Measurements from ENCODE around the gene HMGXB4. TPM values are rescaled to one million over a fixed set of nuclear protein-coding genes. Genes with fewer than 3 reads are reported as not detected.

HMGXB4 gene
- total RNA-seq, 1 experiment from 2014 or later, result 22.3 TPM

DNA sequence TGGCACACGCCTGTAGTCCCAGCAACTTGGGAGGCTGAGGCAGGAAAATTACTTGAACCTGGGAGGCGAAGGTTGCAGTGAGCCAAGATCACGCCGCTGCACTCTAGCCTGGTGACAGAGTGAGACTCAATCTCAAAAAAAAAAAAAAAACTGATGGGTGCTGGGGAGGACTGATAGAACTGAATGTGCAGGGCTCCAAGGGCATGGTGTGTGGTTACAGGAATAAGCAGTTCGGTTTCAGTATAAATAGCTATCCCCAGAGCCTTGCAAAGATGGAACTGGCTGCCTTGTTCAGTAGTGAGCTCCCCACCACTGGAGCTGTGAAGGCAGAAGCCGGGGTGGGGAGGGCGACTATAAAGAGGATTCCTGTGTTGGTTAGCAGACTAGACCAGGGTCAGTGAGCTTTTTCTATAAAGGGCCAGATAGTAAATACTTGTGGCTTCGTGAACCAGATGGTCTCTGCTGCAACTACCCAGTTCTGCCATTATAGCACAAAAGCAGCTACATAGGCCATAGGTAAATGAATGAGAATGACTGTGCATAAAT lies 48.3 kb downstream of the HMGXB4 start:
- in situ Hi-C loops (cut with HindIII; ENCODE audit: low pct_unique_long_range_greater_than_20kb, low sequenced_read_pairs), result no loop called here
- DNase-seq (ENCODE audit: low read depth), result no peak

DNA sequence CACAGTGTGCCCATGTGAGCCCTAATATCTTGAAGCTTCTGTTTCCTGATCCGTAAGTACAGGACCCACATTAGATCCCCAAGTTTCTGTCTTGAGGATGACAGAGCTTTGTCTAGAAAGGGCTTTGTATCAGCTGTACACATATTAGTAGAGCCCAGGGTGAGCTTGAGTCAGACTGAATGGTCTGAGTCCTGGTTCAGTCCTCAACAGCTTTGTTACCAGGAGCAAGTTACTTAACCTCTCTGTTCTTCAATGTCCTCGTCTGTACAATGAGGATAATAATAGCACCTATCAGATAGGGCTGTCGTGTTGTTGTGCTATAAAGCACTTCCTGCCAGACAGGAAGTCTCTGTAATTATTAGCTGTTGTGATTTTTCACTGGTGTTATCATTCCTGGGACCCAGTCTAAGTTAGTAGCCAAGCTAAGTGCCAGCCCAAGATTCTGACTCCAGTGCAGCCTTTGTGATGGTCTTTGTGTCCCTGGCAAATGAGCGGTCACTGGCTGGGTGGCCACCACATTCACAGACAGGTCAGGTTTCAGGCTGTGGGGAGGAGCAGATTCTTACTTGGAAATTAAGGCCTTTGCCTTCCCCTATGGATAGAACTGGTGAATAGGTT lies 49.2 kb downstream of the HMGXB4 start:
- in situ Hi-C loops (cut with HindIII; ENCODE audit: low pct_unique_long_range_greater_than_20kb, low sequenced_read_pairs), result no loop called here
- DNase-seq (ENCODE audit: low read depth), result no peak

DNA sequence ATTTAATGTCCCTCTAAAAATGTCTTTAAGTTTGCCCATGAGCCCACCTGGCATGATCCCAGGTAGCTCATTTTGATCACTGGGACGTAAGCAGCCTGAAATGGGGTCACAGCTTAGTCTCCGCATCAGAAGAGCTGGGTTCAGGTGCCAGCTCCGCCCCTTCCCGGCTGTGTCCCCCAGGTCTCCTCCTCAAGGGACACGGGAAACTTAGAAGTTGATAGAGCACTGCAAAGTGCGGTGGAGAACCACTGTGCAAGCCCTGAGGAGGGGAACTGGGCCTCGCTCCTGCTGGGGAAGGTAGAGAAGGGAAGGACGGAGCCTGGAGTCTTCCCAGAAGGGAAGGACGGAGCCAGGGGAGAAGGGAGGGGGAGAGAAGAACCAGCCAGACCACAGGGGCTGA lies 50.1 kb downstream of the HMGXB4 start:
- in situ Hi-C loops (cut with HindIII; ENCODE audit: low pct_unique_long_range_greater_than_20kb, low sequenced_read_pairs), result no loop called here
- DNase-seq (ENCODE audit: low read depth), result no peak

DNA sequence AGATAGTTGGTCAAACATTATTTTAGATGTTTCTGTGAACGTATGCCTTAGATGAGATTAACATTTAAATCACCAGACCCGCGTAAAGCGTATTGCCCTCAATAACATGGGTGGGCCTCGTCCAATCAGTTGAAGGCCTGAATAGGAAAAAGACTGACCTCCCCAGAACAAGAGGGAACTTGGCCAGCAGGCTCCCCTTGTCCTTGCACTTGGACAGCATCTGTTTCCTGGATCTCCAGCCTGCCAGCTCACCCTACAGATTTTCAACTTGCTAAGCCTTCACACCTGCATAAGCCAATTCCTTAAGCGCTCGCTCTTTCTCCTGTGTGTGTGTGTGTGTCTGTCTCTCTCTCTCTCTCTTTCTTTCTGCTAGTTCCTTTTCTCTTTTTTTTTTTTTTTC lies 50.6 kb downstream of the HMGXB4 start:
- in situ Hi-C loops (cut with HindIII; ENCODE audit: low pct_unique_long_range_greater_than_20kb, low sequenced_read_pairs), result no loop called here
- DNase-seq (ENCODE audit: low read depth), result no peak

- in situ Hi-C loops (cut with HindIII; ENCODE audit: low pct_unique_long_range_greater_than_20kb, low sequenced_read_pairs), result no loop called here
- DNase-seq (ENCODE audit: low read depth), result no peak
Measured at GRCh38 chr22:35308480-35309021, 51.3 kb downstream of the HMGXB4 start.

DNA sequence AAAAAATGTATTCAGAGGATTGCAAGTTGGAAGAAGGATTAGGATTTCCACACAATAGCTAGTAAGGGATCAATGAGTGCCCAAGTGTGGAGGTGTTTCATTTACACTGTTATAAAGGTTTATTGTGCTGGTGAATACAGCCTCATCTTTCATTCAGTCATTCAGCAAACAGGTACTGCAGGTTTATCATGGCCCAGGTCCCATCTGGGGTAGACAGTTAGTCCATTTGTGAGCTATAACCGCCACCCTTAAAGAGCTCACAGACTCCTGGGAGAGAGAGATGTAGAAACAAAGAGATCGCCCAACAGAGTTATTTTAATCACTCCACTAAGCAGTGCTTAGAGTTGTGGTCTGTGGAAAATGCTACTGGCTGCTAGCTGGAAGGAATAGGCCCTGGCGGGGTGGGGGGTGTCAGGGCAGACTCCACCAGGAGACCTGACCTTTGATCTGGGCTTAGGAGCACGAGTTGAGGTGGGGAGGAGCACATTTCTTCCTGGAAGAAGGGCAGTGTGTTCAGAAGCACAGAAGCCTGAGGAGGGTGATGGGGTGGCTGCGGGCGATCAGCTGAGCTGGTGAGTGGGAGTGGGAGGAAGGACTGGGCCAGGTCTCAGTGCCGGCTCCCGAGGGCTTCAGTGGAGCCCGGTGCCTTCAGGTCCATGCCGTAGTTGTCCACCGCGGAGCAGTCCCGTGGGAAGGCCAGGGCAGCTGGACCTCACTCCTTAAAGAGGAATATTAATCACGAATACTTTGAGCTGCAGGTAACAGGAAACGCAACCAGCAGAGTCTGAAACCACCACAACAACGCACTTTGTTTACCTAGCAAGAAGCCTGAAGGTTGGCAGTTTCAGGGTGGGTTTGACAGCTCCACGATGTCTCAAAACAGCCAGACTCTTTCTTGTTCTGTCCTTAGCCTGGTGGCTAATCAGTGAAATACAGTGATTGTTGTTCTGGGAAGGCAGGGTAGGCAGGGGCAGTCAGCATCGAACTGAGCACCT lies 53.6 kb downstream of the HMGXB4 start:
- in situ Hi-C loops (cut with HindIII; ENCODE audit: low pct_unique_long_range_greater_than_20kb, low sequenced_read_pairs), result no loop called here
- DNase-seq (ENCODE audit: low read depth), result no peak

DNA sequence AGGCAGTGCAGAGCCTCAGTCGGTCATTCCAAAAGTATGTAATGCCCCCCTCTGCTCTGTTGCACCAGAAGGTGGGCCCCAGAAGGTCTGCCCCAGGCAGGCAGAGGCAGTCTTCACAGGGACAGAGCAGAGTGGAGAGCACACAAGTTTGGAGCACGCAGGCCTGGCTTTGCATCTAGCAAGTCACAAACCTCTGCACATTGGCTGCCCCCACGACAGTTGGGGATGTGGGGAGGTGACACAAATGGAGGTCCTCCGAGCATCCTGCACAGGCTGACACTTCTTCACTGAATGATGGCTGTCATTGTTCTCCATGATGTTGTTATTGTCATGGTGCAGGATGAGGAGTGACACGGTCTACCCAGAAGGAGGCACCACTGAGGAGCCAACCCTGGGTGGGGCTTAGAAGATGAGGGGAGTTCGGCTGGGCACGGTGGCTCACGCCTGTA lies 54.3 kb downstream of the HMGXB4 start:
- DNase-seq (ENCODE audit: low read depth), result no peak
- in situ Hi-C loops (cut with HindIII; ENCODE audit: low pct_unique_long_range_greater_than_20kb, low sequenced_read_pairs), result no loop called here

DNA sequence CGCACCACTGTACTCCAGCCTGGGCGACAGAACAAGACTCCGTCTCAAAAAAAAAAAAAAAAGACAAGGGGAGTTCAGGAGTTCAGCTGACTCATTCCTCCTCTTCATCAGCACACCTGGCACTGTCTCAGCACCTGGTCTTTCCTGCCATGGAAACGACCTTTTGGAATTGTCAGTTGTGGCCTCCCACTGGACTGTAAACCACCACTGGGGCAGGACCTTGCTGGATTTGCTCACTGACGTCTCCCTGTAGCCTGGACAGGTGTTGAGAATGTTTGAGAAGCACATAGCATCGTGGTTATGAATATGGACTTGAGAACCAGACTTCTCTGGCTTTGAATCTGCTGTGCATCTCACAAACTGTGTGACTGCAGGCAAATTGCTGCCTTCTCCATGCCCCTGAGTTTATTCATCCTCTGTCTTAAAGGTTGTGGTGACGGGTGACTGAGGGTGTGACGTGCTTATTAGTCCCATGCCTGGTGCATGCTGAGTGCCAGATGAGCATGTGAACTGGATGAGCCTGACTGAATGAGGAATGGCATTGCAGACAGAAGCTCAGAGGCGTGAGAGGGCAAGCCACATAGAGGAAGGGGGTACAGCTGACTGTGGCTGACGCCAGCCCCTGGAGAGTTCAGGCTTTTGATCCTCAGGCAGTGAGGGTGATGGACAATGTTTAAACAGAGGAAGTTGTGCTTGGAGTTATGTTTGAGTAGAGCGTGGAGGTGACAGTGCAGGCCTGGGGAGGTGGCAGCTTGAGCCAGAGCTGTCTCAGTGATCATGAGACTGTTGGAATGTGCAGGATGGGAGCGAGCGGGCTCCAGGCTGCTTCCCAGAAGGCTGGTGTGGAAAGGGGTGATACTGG lies 55.1 kb downstream of the HMGXB4 start:
- in situ Hi-C loops (cut with HindIII; ENCODE audit: low pct_unique_long_range_greater_than_20kb, low sequenced_read_pairs), result no loop called here

GRCh38 chr22:35313311-35314121 lies 56.2 kb downstream of the HMGXB4 start:
- in situ Hi-C loops (cut with HindIII; ENCODE audit: low pct_unique_long_range_greater_than_20kb, low sequenced_read_pairs), result no loop called here

More for the DNA sequence above, 55.1 kb downstream of the HMGXB4 start:
- peak; percentile 91 for DNase-seq (ENCODE audit: low read depth)

GRCh38 chr22:35314161-35314942 lies 57.1 kb downstream of the HMGXB4 start:
- DNase-seq (ENCODE audit: low read depth), result no peak
- in situ Hi-C loops (cut with HindIII; ENCODE audit: low pct_unique_long_range_greater_than_20kb, low sequenced_read_pairs), result no loop called here

More at GRCh38 chr22:35313311-35314121, 56.2 kb downstream of the HMGXB4 start:
- peak; percentile 92 for DNase-seq (ENCODE audit: low read depth)

GRCh38 chr22:35315141-35315854 lies 58.0 kb downstream of the HMGXB4 start:
- DNase-seq (ENCODE audit: low read depth), result no peak
- in situ Hi-C loops (cut with HindIII; ENCODE audit: low pct_unique_long_range_greater_than_20kb, low sequenced_read_pairs), result no loop called here

- no peak for DNase-seq (ENCODE audit: low read depth)
- in situ Hi-C loops (cut with HindIII; ENCODE audit: low pct_unique_long_range_greater_than_20kb, low sequenced_read_pairs), result no loop called here
Measured at GRCh38 chr22:35315855-35316745, 58.8 kb downstream of the HMGXB4 start.

GRCh38 chr22:35316751-35317150 lies 59.5 kb downstream of the HMGXB4 start:
- in situ Hi-C loops (cut with HindIII; ENCODE audit: low pct_unique_long_range_greater_than_20kb, low sequenced_read_pairs), result no loop called here
- no peak for DNase-seq (ENCODE audit: low read depth)

- in situ Hi-C loops (cut with HindIII; ENCODE audit: low pct_unique_long_range_greater_than_20kb, low sequenced_read_pairs), result no loop called here
- no peak for DNase-seq (ENCODE audit: low read depth)
Measured at GRCh38 chr22:35317680-35318290, 60.5 kb downstream of the HMGXB4 start.
